Endothelial cell of umbilical vein (primary cell): Measurements from ENCODE around the gene PPP4C. TPM values are rescaled to one million over a fixed set of nuclear protein-coding genes. Genes with fewer than 3 reads are reported as not detected.

Experiments used
- BruUV-seq: library from RNA; stranded (reverse); fragments of 400-500 nt; replicated peaks from 2 replicates; lab custom pipeline; 2021; lab: Mats Ljungman, UMichigan
- CTCF ChIA-PET: fragments of 300-600, 350-600 bp; sonication (Branson Sonifier 250); formaldehyde crosslinking; loops from one replicate; lab custom pipeline; 2021; ENCODE audit warnings: antibody characterized with exemption, inconsistent platforms; lab: Charles Lee
- POLR2A ChIA-PET: fragments of 300-600, 350-600 bp; sonication (Branson Sonifier 250); formaldehyde crosslinking; loops from one replicate; lab custom pipeline; 2021; ENCODE audit warnings: antibody characterized with exemption, inconsistent platforms; lab: Charles Lee
- DNase-seq: peaks from one replicate; pipeline ENCODE4 v3.0.0-alpha.2; 2011; ENCODE audit warnings: low read depth, low spot score
- FAIRE-seq: peaks from 2 replicates; lab custom pipeline; 2011; peaks lifted over from hg19 to GRCh38; lab: Jason Lieb, UNC
- H2AFZ ChIP-seq: 2 replicates; pipeline ENCODE4 v1.6.0; 2012; ENCODE audit warnings: low read depth, low read length, control low read depth, inconsistent platforms
- H3K27ac ChIP-seq: 2 replicates; pipeline ENCODE4 v1.5.1; 2011; ENCODE audit warnings: low read depth, mild to moderate bottlenecking, control low read depth, low read length, moderate library complexity; ENCODE audit not compliant: insufficient read depth
- H3K27me3 ChIP-seq, 2 experiments: 2 replicates each; pipeline versions ENCODE4 v1.6.0 to v1.6.1; 2011; ENCODE audit warnings: low read length in 2 of 2, mixed read lengths in 1 of 2; ENCODE audit not compliant: control insufficient read depth in 2 of 2, insufficient read depth in 2 of 2
- H3K36me3 ChIP-seq, 2 experiments: 2 replicates in 1 of 2; 3 replicates in 1 of 2; pipeline ENCODE4 v1.5.1; 2011; ENCODE audit warnings: low read length in 2 of 2, mild to moderate bottlenecking in 1 of 2, moderate library complexity in 1 of 2; ENCODE audit not compliant: control insufficient read depth in 2 of 2, insufficient read depth in 2 of 2; ENCODE audit errors: extremely low read depth in 1 of 2
- H3K4me1 ChIP-seq: 3 replicates; pipeline ENCODE4 v1.5.1; 2011; ENCODE audit warnings: mild to moderate bottlenecking, low read length; ENCODE audit not compliant: control insufficient read depth, insufficient read depth; ENCODE audit errors: extremely low read depth
- H3K4me2 ChIP-seq: 2 replicates; pipeline ENCODE4 v1.6.1; 2011; ENCODE audit warnings: low read length, control low read depth, mixed read lengths; ENCODE audit not compliant: insufficient read depth
- H3K4me3 ChIP-seq, 3 experiments: fragments of 200-600 bp in 1 of 3; sonication (generic), shearing (Covaris generic) in 1 of 3; replicated peaks in 1 of 3; 2 replicates each; pipeline ENCODE4 v1.5.1; 2011 to 2016; ENCODE audit warnings: control low read depth in 3 of 3, low read length in 3 of 3, mild to moderate bottlenecking in 2 of 3, inconsistent platforms in 1 of 3, low read depth in 1 of 3, moderate library complexity in 1 of 3; ENCODE audit not compliant: insufficient read depth in 1 of 3
- H3K79me2 ChIP-seq: 2 replicates; pipeline ENCODE4 v1.6.0; 2012; ENCODE audit warnings: low read length, inconsistent platforms; ENCODE audit not compliant: control insufficient read depth, insufficient read depth
- H3K9ac ChIP-seq: replicated peaks from 2 replicates; pipeline ENCODE3; 2011; ENCODE audit warnings: low read length, control low read depth; ENCODE audit not compliant: insufficient read depth; ENCODE audit errors: extremely low read depth
- H3K9me1 ChIP-seq: replicated peaks from 3 replicates; pipeline ENCODE4 v1.6.0; 2011; ENCODE audit warnings: mild to moderate bottlenecking, low read length; ENCODE audit not compliant: control insufficient read depth, insufficient read depth; ENCODE audit errors: extremely low read depth
- H3K9me3 ChIP-seq: replicated peaks from 2 replicates; pipeline ENCODE4 v1.5.1; 2012; ENCODE audit warnings: low read length, inconsistent platforms; ENCODE audit not compliant: control insufficient read depth, insufficient read depth
- H4K20me1 ChIP-seq: replicated peaks from 2 replicates; pipeline ENCODE3; 2011; ENCODE audit warnings: mild to moderate bottlenecking, low read length; ENCODE audit not compliant: control insufficient read depth, insufficient read depth; ENCODE audit errors: extremely low read depth
- CTCF ChIP-seq, 2 donors: IDR thresholded peaks; 1 replicate in 1 of 2; 2 replicates in 1 of 2; pipeline ENCODE4 v1.5.1; 2011; ENCODE audit warnings: low read length in 2 of 2, mild to moderate bottlenecking in 2 of 2, moderate library complexity in 2 of 2, control low read depth in 1 of 2, inconsistent platforms in 1 of 2, low read depth in 1 of 2; ENCODE audit not compliant: insufficient read depth in 1 of 2; ENCODE audit errors: extremely low read depth in 1 of 2
- EZH2 ChIP-seq: IDR thresholded peaks from 2 replicates; pipeline ENCODE4 v1.6.1; 2012; ENCODE audit warnings: borderline replicate concordance, low read depth, mild to moderate bottlenecking, moderate library complexity, low read length, inconsistent platforms; ENCODE audit not compliant: severe bottlenecking
- FOS ChIP-seq: IDR thresholded peaks from 2 replicates; pipeline ENCODE4 v1.6.1; 2011; ENCODE audit warnings: mild to moderate bottlenecking, low read length, moderate library complexity, borderline replicate concordance; ENCODE audit not compliant: insufficient read depth
- GATA2 ChIP-seq: IDR thresholded peaks from 2 replicates; pipeline ENCODE4 v1.7.0; 2011; ENCODE audit warnings: low read depth, mild to moderate bottlenecking, moderate library complexity, mixed read lengths, low read length; ENCODE audit not compliant: insufficient read length, insufficient read depth
- JUN ChIP-seq: IDR thresholded peaks from 2 replicates; pipeline ENCODE4 v1.6.1; 2011; ENCODE audit warnings: borderline replicate concordance, low read depth; ENCODE audit not compliant: insufficient read length, insufficient read depth
- MAX ChIP-seq: IDR thresholded peaks from 2 replicates; pipeline ENCODE4 v1.6.1; 2011; ENCODE audit not compliant: insufficient read depth, insufficient read length
- MYC ChIP-seq: IDR thresholded peaks from one replicate; pipeline ENCODE4 v1.6.1; 2011; ENCODE audit warnings: mild to moderate bottlenecking, low read depth, low read length
- POLR2A ChIP-seq: IDR thresholded peaks from 2 replicates; pipeline ENCODE4 v1.6.1; 2012; ENCODE audit warnings: low read depth, mild to moderate bottlenecking, control low read depth, low read length
- POLR2AphosphoS5 ChIP-seq: IDR thresholded peaks from 2 replicates; pipeline ENCODE4 v1.6.1; 2012; ENCODE audit warnings: low read depth, mild to moderate bottlenecking, control low read depth, low read length, moderate library complexity; ENCODE audit not compliant: insufficient read depth
- dilution Hi-C: fragments of 300-500 bp; cut with MboI; formaldehyde crosslinking; loops from one replicate; pipeline ENCODE4 v1.15.0; 2019; ENCODE audit warnings: low sequenced_read_pairs; ENCODE audit not compliant: extremely low pct_ligation_motif_present
- intact Hi-C: fragments of 100-400 bp; cut with micrococcal nuclease; formaldehyde crosslinking; loops from one replicate; pipeline ENCODE4 v1.10.0; 2022
- polyA plus RNA-seq, 4 experiments: library from polyadenylated mRNA; depleted of rRNA in 3 of 4; stranded (reverse) in 3 of 4; unstranded in 1 of 4; fragments of >200 nt; gene quantifications; 2 replicates each; pipeline versions ENCODE4 v1.2.1 to v1.2.3, GENCODE V29; 2011 to 2012; ENCODE audit warnings: missing spikeins in 1 of 4
- total RNA-seq: library from RNA; stranded (reverse); gene quantifications from 2 replicates; pipeline ENCODE4 v1.2.3, GENCODE V29; 2021

The PPP4C gene
- total and polyA plus RNA-seq, 2 donors (not counting 3 experiments of a cell fraction or from before 2014, with no cell fraction given) = 167 to 327 TPM

GRCh38 chr16:30051518-30051917, 24.3 kb upstream of the PPP4C start:
- ChIA-PET CTCF (interaction anchor here (0.6 to 3.5 kb wide), 7 partner anchors 9 to 360 kb away, joined by 3 to 20 read pairs (median 3); partner anchors contain the start of genes ALDOA and TBX6), POLR2A (interaction anchor here (0.6 to 1.2 kb wide), 2 partner anchors 14 to 483 kb away, joined by 3 to 8 read pairs; partner anchors contain the start of genes ALDOA and ZNF747)
- dilution Hi-C loops (no loop called here), intact Hi-C loops (loop anchor here (2.0 kb wide), 2 partner anchors 13 to 41 kb away; partner anchors contain the start of gene ALDOA)
- TF ChIP-seq POLR2AphosphoS5 (peak; percentile 24), POLR2A (peak; percentile 25), MYC (no peak), FOS (peak; percentile 78), EZH2 (no peak), MAX (no peak), JUN (peak; percentile 46), GATA2 (no peak), CTCF (IDR thresholded peaks at IDR 0.05; ENCODE audit: extremely low read depth in 1 of 2, insufficient read depth in 1 of 2, low read depth in 1 of 2, low read length in 2 of 2) (no peak)
- Histone ChIP-seq H2AFZ (peak overlapping the region; percentile 70), H3K79me2 (peaks cover 4% of the 10 kb centered on the region), H3K27ac (peak overlapping the region; percentile 80), H3K4me3 (no peak overlapping the region), H3K9me1 (no peaks in the 10 kb centered on the region), H3K4me1 (peaks cover 35% of the 10 kb centered on the region), H3K27me3 (no peaks in the 10 kb centered on the region), H4K20me1 (no peaks in the 10 kb centered on the region), H3K9me3 (no peaks in the 10 kb centered on the region), H3K9ac (peak overlapping the region; percentile 65), H3K4me2 (peak overlapping the region; percentile 29), H3K36me3 (no peaks in the 10 kb centered on the region)
- peak; percentile 96 for FAIRE-seq
- peak; percentile 75 for DNase-seq
- BruUV-seq = no TSS peak
